OCI-LY7 (cell line): Measurements from ENCODE around the gene DNPH1. TPM values are rescaled to one million over a fixed set of nuclear protein-coding genes. Genes with fewer than 3 reads are reported as not detected.

Experiments used
- Bru-seq: library from RNA; stranded (reverse); fragments of 400-500 nt; gene quantifications from one replicate; lab custom pipeline; 2021; lab: Mats Ljungman, UMichigan
- BruChase-seq, 2 experiments: library from RNA; stranded (reverse); fragments of 400-500 nt; gene quantifications; one replicate each; lab custom pipeline; 2021; lab: Mats Ljungman, UMichigan
- BruUV-seq: library from RNA; stranded (reverse); fragments of 400-500 nt; replicated peaks from 2 replicates; lab custom pipeline; 2021; lab: Mats Ljungman, UMichigan
- CTCF ChIA-PET: fragments of 300-600 bp; sonication (Branson Sonifier 250); formaldehyde crosslinking; loops from one replicate; lab custom pipeline; 2022; ENCODE audit warnings: antibody characterized with exemption; ENCODE audit not compliant: unreplicated experiment; lab: Charles Lee
- POLR2A ChIA-PET: fragments of 300-600 bp; sonication (Branson Sonifier 250); formaldehyde crosslinking; loops from one replicate; lab custom pipeline; 2022; ENCODE audit warnings: antibody characterized with exemption; lab: Charles Lee
- DNase-seq: peaks from one replicate; pipeline ENCODE4 v3.0.0-alpha.2; 2015; ENCODE audit warnings: low spot score
- H2AFZ ChIP-seq: fragments of 200-600 bp; sonication (generic), shearing (Covaris generic); 2 replicates; pipeline ENCODE4 v1.6.1; 2014; ENCODE audit warnings: mild to moderate bottlenecking, antibody characterized with exemption, low read length, moderate library complexity
- H3K27ac ChIP-seq: fragments of 200-600 bp; sonication (generic); 2 replicates; pipeline ENCODE4 v1.5.1; 2014; ENCODE audit warnings: mixed run types, low read depth, mild to moderate bottlenecking, moderate library complexity, low read length, inconsistent platforms; ENCODE audit not compliant: poor library complexity, severe bottlenecking
- H3K36me3 ChIP-seq: fragments of 200-600 bp; sonication (generic); 2 replicates; pipeline ENCODE4 v1.6.1; 2014; ENCODE audit warnings: mild to moderate bottlenecking, antibody characterized with exemption, low read length, moderate library complexity, mixed read lengths; ENCODE audit not compliant: insufficient read depth
- H3K4me1 ChIP-seq: fragments of 200-600 bp; sonication (generic); 2 replicates; pipeline ENCODE4 v1.5.1; 2014; ENCODE audit warnings: mild to moderate bottlenecking, low read length; ENCODE audit not compliant: insufficient read depth, poor library complexity, severe bottlenecking
- H3K4me2 ChIP-seq: fragments of 200-600 bp; sonication (generic); 2 replicates; pipeline ENCODE4 v1.6.1; 2014; ENCODE audit warnings: mild to moderate bottlenecking, low read length
- H3K4me3 ChIP-seq: fragments of 200-600 bp; sonication (generic); 2 replicates; pipeline ENCODE4 v1.5.1; 2014; ENCODE audit warnings: mild to moderate bottlenecking, low read depth, low read length; ENCODE audit not compliant: poor library complexity, severe bottlenecking
- H3K79me2 ChIP-seq: fragments of 200-600 bp; sonication (generic); 2 replicates; pipeline ENCODE4 v1.6.1; 2016; ENCODE audit warnings: low read depth, mild to moderate bottlenecking, low read length, moderate library complexity, mixed read lengths; ENCODE audit not compliant: insufficient read depth
- H3K9me2 ChIP-seq: fragments of 200-600 bp; sonication (generic); 2 replicates; pipeline ENCODE4 v1.6.1; 2016; ENCODE audit warnings: mild to moderate bottlenecking, low read length, mixed read lengths; ENCODE audit not compliant: insufficient read depth
- H3K9me3 ChIP-seq: fragments of 200-600 bp; sonication (generic); 2 replicates; pipeline ENCODE4 v1.6.1; 2014; ENCODE audit warnings: mild to moderate bottlenecking, mixed run types, low read length, mixed read lengths
- H4K20me1 ChIP-seq: fragments of 200-600 bp; sonication (generic); 2 replicates; pipeline ENCODE4 v1.6.1; 2014; ENCODE audit warnings: mild to moderate bottlenecking, antibody characterized with exemption, low read length, moderate library complexity, mixed read lengths; ENCODE audit not compliant: insufficient read depth
- CTCF ChIP-seq: fragments of 200-600 bp; sonication (generic); conservative IDR thresholded peaks from 2 replicates; pipeline ENCODE4 v1.5.1; 2014; ENCODE audit warnings: mild to moderate bottlenecking, antibody characterized with exemption, low read length, moderate library complexity, mixed read lengths
- EZH2phosphoT487 ChIP-seq: fragments of 200-600 bp; sonication (generic); IDR thresholded peaks from 2 replicates; pipeline ENCODE4 v1.6.1; 2018; ENCODE audit warnings: low read depth, borderline replicate concordance, mild to moderate bottlenecking, mixed run types, antibody characterized with exemption, low read length, moderate library complexity, mixed read lengths
- intact Hi-C: fragments of 100-400 bp; cut with micrococcal nuclease; formaldehyde crosslinking; loops from one replicate; pipeline ENCODE4 v1.10.0; 2022; ENCODE audit not compliant: unreplicated experiment
- long read RNA-seq: library from polyadenylated mRNA; stranded (forward); transcript quantifications from one replicate; pipeline ENCODE4 v2.0.0, GENCODE V29; 2022
- total RNA-seq, 2 experiments: library from RNA; depleted of rRNA in 1 of 2; stranded (reverse); fragments of >200 nt in 1 of 2; shearing (Covaris generic) in 1 of 2; gene quantifications; 2 replicates each; pipeline ENCODE4 v1.2.3, GENCODE V29; 2014 to 2022

DNPH1 gene
- total RNA-seq (2014; rRNA removed; shearing (Covaris generic)), result 111 and 126 TPM in 2 replicates
- total RNA-seq (2022), result 58.7 and 65.5 TPM in 2 replicates
- Bru-seq, nascent RNA, result percentile 62 among the genes with signal in this experiment
- BruChase-seq, experiment 1, labeled RNA remaining after a 6-hour chase, result percentile 59 among the genes with signal in this experiment
- BruChase-seq, experiment 2, labeled RNA remaining after a 2-hour chase, result percentile 55 among the genes with signal in this experiment
- long read RNA-seq, transcript DNPH1-202 (3 exons, 796 nt), result minor isoform, 18 of 177 reads
- long read RNA-seq, transcript DNPH1-201 (4 exons, 657 nt), result major isoform, 148 of 177 reads
- long read RNA-seq, partial matches to known transcripts, result 5 of 177 reads
- long read RNA-seq, other reads (novel, unspliced or antisense), result 2 of 177 reads

- H3K4me2 ChIP-seq, result peak within 1 kb of the TSS; percentile 74
- H3K4me1 ChIP-seq, result peaks cover 37% of the 10 kb centered on the region
- H3K79me2 ChIP-seq, result no peaks in the 10 kb centered on the region; the same call in 1 of the 2 replicates
- POLR2A ChIA-PET, result interaction anchor here (0.6 to 2.7 kb wide), 4 partner anchors 9 to 169 kb away, joined by 4 to 7 read pairs (median 4); no protein-coding TSS in a partner anchor
- CTCF ChIA-PET, result interaction anchor here (0.5 to 3.3 kb wide), 6 partner anchors 9 to 1189 kb away, joined by 3 to 12 read pairs (median 3); partner anchors contain the start of gene CNPY3
- DNase-seq, result peak; percentile 80
- peak within 1 kb of the TSS; percentile 78 for H3K4me3 ChIP-seq
- no TSS peak for BruUV-seq
- H2AFZ ChIP-seq, result peak within 1 kb of the TSS; percentile 93
- H3K9me2 ChIP-seq, result no peaks in the 10 kb centered on the region
- intact Hi-C loops, result no loop called here
- peak; percentile 86 for TF ChIP-seq CTCF
- no peak for TF ChIP-seq EZH2phosphoT487
- H4K20me1 ChIP-seq, result no peaks in the 10 kb centered on the region
- H3K9me3 ChIP-seq, result no peaks in the 10 kb centered on the region
- H3K36me3 ChIP-seq, result peaks cover 9% of the 10 kb centered on the region
- peak within 1 kb of the TSS; percentile 18 for H3K27ac ChIP-seq
Observed at GRCh38 chr6:43228951-43229802, at the start of gene DNPH1. TSS of gene DNPH1 (minus strand) at chr6:43229481. CDS start at chr6:43229456, 25 bp downstream.

- no peak for TF ChIP-seq CTCF
- TF ChIP-seq EZH2phosphoT487, result no peak
Observed at GRCh38 chr6:43278524-43279078, 49.3 kb upstream of the DNPH1 start.

More at GRCh38 chr6:43278524-43279078, 49.3 kb upstream of the DNPH1 start:
- no peak overlapping the region for H3K4me3 ChIP-seq
- H4K20me1 ChIP-seq, result no peaks in the 10 kb centered on the region
- POLR2A ChIA-PET, result no interaction called here
- no peaks in the 10 kb centered on the region for H3K9me3 ChIP-seq
- intact Hi-C loops, result no loop called here
- H3K36me3 ChIP-seq, result no peaks in the 10 kb centered on the region
- no peak overlapping the region for H2AFZ ChIP-seq
- no peaks in the 10 kb centered on the region for H3K9me2 ChIP-seq
- no peak overlapping the region for H3K27ac ChIP-seq
- BruUV-seq, result no TSS peak
- no peak overlapping the region for H3K4me2 ChIP-seq
- no peaks in the 10 kb centered on the region for H3K79me2 ChIP-seq
- DNase-seq, result no peak
- CTCF ChIA-PET, result no interaction called here
- no peaks in the 10 kb centered on the region for H3K4me1 ChIP-seq
